Upper lobe of right lung (tissue), 1 donor: Measurements from ENCODE around the gene TMEM35B. TPM values are rescaled to one million over a fixed set of nuclear protein-coding genes. Genes with fewer than 3 reads are reported as not detected.

Source experiments
- ATAC-seq: fragments of 200-7000 bp; cut with Tn5 transposase; one replicate; pipeline ENCODE4 v1.9.1; 2020; ENCODE audit warnings: mild to moderate bottlenecking, moderate library complexity
- DNase-seq: peaks from one replicate; pipeline ENCODE4 v3.0.0-alpha.2; 2020
- H3K27ac ChIP-seq: fragments of 200-600 bp; one replicate; pipeline ENCODE4 v1.8.0; 2022
- H3K27me3 ChIP-seq: fragments of 200-600 bp; one replicate; pipeline ENCODE4 v1.8.0; 2022; ENCODE audit warnings: mild to moderate bottlenecking
- H3K36me3 ChIP-seq: fragments of 200-600 bp; one replicate; pipeline ENCODE4 v1.8.0; 2022
- H3K4me1 ChIP-seq: fragments of 200-600 bp; one replicate; pipeline ENCODE4 v1.8.0; 2022
- H3K4me3 ChIP-seq: fragments of 200-600 bp; one replicate; pipeline ENCODE4 v1.8.0; 2022; ENCODE audit warnings: mild to moderate bottlenecking
- H3K9me3 ChIP-seq: fragments of 200-600 bp; one replicate; pipeline ENCODE4 v1.8.0; 2022
- intact Hi-C: fragments of 100-400 bp; cut with DNase I; formaldehyde crosslinking; loops from one replicate; pipeline ENCODE4 v1.11.0; 2022
- long read RNA-seq: library from polyadenylated mRNA; unstranded; transcript quantifications from one replicate; pipeline ENCODE4 v2.0.0, GENCODE V29; 2021
- total RNA-seq: library from RNA; stranded (reverse); fragmentation: NEBNext Ultra II Directional; extraction: Animal tissue kit (Norgen Biotek cat#: 25700); gene quantifications from one replicate; pipeline ENCODE4 v1.2.1, GENCODE V29; 2021
- TF ChIP-seq, protein P1 (sequence below): fragments of 200-600 bp; IDR thresholded peaks from one replicate; pipeline ENCODE4 v1.8.0; 2022; ENCODE audit warnings: antibody characterized with exemption
- donor health status: DM: no; HTN: yes; CAD: no; lungs with severe emphysema.

TMEM35B gene
- total RNA-seq: 50.9 TPM
- long read RNA-seq, transcript TMEM35B-201 (3 exons, 922 nt): major isoform, 57 of 58 reads
- long read RNA-seq, partial matches to known transcripts: 0 of 58 reads
- long read RNA-seq, other reads (novel, unspliced or antisense): 1 of 58 reads

DNA sequence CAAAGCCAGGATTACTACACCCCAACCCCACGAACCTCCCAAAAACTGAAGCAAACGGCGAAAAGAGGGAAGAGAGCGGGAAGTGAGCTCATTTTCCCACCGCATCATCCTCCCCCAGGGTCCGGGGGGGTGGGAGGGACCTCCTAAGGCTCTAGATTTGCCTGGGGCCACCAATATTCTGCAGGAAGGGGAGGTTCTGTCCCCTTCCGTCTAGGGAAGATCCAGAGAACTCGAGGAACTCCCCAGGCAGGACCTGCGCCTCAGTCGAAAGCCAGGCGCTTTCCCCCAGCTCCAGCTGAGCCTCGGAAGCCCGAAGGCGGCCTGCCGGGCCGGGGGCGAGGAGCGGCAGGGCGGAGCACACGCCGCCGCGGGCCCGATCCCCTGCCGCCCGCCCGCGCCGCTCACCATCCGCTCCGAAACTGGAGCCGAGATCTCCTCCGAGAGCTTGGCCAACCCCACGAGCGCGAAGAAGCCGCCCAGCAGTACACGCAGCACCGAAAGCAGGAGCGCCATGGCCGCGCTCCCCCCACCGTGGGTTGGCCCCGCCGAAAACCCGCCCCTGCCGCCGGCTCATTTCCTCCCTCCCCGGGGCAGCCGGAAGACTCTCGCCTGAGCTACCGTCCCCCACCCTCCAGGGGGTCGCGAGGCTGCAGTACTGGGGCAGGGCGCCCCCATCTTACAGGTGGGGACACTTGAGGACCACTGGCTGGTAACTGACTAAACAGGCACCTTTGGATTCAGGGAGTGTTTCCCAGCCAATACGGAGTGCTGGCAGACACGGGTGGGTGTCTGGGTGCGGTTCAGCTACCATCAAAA is at the start of gene TMEM35B:
Gene TMEM35B, minus strand, starts transcription at position 555 of the 816 bp plus-strand sequence. Its CDS starts 42 bp downstream, at position 513.
- TF ChIP-seq, protein P1, sequence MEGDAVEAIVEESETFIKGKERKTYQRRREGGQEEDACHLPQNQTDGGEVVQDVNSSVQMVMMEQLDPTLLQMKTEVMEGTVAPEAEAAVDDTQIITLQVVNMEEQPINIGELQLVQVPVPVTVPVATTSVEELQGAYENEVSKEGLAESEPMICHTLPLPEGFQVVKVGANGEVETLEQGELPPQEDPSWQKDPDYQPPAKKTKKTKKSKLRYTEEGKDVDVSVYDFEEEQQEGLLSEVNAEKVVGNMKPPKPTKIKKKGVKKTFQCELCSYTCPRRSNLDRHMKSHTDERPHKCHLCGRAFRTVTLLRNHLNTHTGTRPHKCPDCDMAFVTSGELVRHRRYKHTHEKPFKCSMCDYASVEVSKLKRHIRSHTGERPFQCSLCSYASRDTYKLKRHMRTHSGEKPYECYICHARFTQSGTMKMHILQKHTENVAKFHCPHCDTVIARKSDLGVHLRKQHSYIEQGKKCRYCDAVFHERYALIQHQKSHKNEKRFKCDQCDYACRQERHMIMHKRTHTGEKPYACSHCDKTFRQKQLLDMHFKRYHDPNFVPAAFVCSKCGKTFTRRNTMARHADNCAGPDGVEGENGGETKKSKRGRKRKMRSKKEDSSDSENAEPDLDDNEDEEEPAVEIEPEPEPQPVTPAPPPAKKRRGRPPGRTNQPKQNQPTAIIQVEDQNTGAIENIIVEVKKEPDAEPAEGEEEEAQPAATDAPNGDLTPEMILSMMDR: no peak
- H3K27me3 ChIP-seq: no peaks in the 10 kb centered on the region
- H3K27ac ChIP-seq: peak within 1 kb of the TSS; percentile 90
- intact Hi-C loops: no loop called here
- ATAC-seq (peak; percentile 94), DNase-seq (peak; percentile 88)
- peaks cover 21% of the 10 kb centered on the region for H3K36me3 ChIP-seq
- H3K4me3 ChIP-seq: peak within 1 kb of the TSS; percentile 84
- H3K9me3 ChIP-seq: no peaks in the 10 kb centered on the region
- H3K4me1 ChIP-seq: peaks cover 15% of the 10 kb centered on the region

DNA sequence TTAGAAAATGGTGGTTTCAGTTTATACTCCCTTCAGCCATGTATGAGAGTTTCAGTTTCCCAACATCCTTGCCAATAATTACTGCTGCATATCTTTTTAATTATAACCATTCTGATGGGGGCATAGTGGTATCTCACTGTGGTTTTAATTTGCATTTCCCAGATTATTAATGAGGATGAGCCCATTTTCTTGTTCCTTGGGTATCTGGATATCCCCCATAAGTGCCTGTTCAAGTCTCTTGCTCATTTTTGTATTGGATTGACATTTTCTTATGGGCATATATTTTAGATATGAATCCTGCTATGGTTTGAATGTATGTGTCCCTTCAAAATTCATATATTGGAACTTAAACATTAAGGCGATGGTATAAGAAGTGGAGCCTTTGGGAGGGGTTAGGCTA is 48.2 kb upstream of the TMEM35B start:
- TF ChIP-seq, protein P1: no peak
- no peak overlapping the region for H3K27ac ChIP-seq
- H3K4me1 ChIP-seq: peaks cover 14% of the 10 kb centered on the region
- no peak for DNase-seq
- no peaks in the 10 kb centered on the region for H3K36me3 ChIP-seq
- no peak overlapping the region for H3K4me3 ChIP-seq
- no peak for ATAC-seq
- H3K27me3 ChIP-seq: no peaks in the 10 kb centered on the region
- peaks cover 6% of the 10 kb centered on the region for H3K9me3 ChIP-seq
- intact Hi-C loops: no loop called here

DNA sequence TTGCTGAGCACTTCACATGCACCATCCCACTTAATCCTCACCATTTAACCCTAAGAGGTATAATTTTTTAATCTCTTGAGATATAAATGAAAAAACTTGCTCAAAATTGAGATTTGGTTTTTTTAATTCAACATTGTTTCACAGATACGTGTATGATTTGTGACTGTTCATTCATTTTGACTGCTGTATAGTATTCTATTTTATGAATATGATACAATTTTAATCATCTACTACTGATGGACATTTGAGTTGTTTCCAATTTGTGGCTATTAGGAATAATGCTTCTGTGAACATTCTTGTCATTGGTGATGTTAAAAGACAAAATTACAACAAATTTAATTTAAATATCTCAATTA is 47.2 kb upstream of the TMEM35B start:
- Histone ChIP-seq H3K4me1 (peaks cover 14% of the 10 kb centered on the region), H3K27me3 (no peaks in the 10 kb centered on the region), H3K9me3 (peaks cover 6% of the 10 kb centered on the region), H3K36me3 (peaks cover 3% of the 10 kb centered on the region), H3K27ac (peak overlapping the region; percentile 93), H3K4me3 (peak overlapping the region; percentile 91)
- DNase-seq (no peak), ATAC-seq (no peak)
- TF ChIP-seq, protein P1: no peak
- intact Hi-C loops: no loop called here

DNA sequence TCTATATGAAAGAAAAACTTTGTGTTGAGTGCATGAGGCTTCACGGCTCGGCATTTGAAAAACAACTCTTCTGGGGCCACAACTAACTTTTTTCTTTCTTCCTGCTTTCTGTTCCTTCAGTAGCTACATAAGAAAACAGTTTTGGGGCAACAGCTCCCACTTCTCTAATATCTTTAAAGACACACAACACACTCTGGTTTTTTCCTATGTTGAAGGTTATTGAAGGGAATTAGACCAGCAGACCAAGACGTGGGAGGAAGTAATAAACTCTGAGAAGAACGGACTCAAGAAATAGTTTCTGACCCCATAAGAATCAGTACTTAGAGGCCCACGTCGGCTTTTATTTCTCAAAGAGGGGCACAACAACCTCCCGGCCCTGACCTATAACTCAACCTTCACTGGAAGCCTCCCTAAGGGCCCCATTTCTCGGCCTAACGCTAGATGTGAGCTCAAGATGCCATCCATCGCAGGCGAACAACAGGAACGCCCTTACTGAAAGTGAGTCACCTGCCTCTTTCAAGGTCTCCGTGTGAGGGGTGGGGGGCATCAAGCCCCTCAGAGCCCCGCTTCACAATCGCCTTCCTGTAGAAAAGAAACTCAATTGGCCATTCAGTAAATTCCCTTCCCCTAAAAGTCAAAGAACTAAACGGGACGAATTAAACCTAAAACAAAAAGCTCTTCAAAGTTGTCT is 45.8 kb upstream of the TMEM35B start:
- TF ChIP-seq, protein P1: no peak
- DNase-seq (no peak), ATAC-seq (peak; percentile 34)
- Histone ChIP-seq H3K9me3 (peaks cover 6% of the 10 kb centered on the region), H3K27ac (peak overlapping the region; percentile 93), H3K4me1 (peaks cover 14% of the 10 kb centered on the region), H3K4me3 (peak overlapping the region; percentile 91), H3K36me3 (peaks cover 4% of the 10 kb centered on the region), H3K27me3 (no peaks in the 10 kb centered on the region)
- intact Hi-C loops: no loop called here

DNA sequence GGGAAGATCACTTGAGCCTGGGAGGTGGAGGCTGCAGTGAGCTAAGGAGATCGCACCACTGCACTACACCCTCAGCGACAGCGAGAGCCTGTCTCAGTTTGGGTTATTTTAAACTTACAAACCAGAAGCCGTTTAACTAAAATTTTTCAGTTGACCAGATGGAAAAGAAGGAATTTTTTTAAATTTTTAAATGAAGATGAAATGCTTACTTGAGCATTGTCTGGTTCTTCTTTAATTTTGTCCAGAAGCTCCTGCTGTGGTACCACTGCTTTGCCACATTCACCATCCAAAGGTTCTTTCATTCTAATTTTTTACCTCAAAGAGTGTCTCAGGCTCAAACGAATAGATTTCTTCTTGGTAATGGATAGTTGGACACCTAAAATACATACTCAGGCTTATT is 45.2 kb upstream of the TMEM35B start:
- intact Hi-C loops: no loop called here
- TF ChIP-seq, protein P1: no peak
- ATAC-seq: no peak
- DNase-seq: no peak
- H3K27me3 ChIP-seq: no peaks in the 10 kb centered on the region
- peaks cover 4% of the 10 kb centered on the region for H3K36me3 ChIP-seq
- H3K4me1 ChIP-seq: peaks cover 14% of the 10 kb centered on the region
- H3K4me3 ChIP-seq: peak overlapping the region; percentile 91
- H3K27ac ChIP-seq: peak overlapping the region; percentile 93
- peaks cover 6% of the 10 kb centered on the region for H3K9me3 ChIP-seq
